Nephron progenitor cell (in vitro differentiated cells): ENCODE measurements around the gene C1orf94.

Experiments used
- DNase-seq: peaks from one replicate; pipeline ENCODE4 v3.0.0; 2021
- H3K27ac Mint-ChIP-seq: 2 replicates; pipeline ENCODE4 v1.8.0; 2021; ENCODE audit warnings: mild to moderate bottlenecking, moderate library complexity, mixed read lengths
- H3K27me3 Mint-ChIP-seq: 2 replicates; pipeline ENCODE4 v1.8.0; 2021; ENCODE audit warnings: mild to moderate bottlenecking, low read depth, mixed read lengths; ENCODE audit not compliant: poor library complexity
- H3K36me3 Mint-ChIP-seq: 2 replicates; pipeline ENCODE4 v1.8.0; 2021; ENCODE audit warnings: low read depth, mixed read lengths
- H3K4me1 Mint-ChIP-seq: 2 replicates; pipeline ENCODE4 v1.8.0; 2021; ENCODE audit warnings: mixed read lengths
- H3K4me3 Mint-ChIP-seq: 2 replicates; pipeline ENCODE4 v1.8.0; 2021; ENCODE audit warnings: mild to moderate bottlenecking, moderate library complexity, mixed read lengths
- H3K9me3 Mint-ChIP-seq: 2 replicates; pipeline ENCODE4 v1.8.0; 2021; ENCODE audit warnings: mild to moderate bottlenecking, moderate library complexity, mixed read lengths
- CTCF ChIP-seq: fragments of 200-600 bp; sonication (generic); IDR thresholded peaks from 2 replicates; pipeline ENCODE4 v1.5.0; 2021; ENCODE audit warnings: antibody characterized with exemption

The C1orf94 gene

GRCh38 chr1:34262023-34262853, 85.5 kb downstream of the C1orf94 start:
- TF ChIP-seq CTCF, result no peak
- Mint-ChIP-seq H3K4me3 (no peak overlapping the region), H3K27me3 (peaks cover 14% of the 10 kb centered on the region), H3K9me3 (peaks cover under 1% of the 10 kb centered on the region), H3K27ac (no peak overlapping the region), H3K36me3 (no peaks in the 10 kb centered on the region), H3K4me1 (peaks cover 16% of the 10 kb centered on the region)
- no peak for DNase-seq

GRCh38 chr1:34262921-34263320, 86.2 kb downstream of the C1orf94 start:
- Mint-ChIP-seq H3K4me3 (no peak overlapping the region), H3K9me3 (no peaks in the 10 kb centered on the region), H3K36me3 (no peaks in the 10 kb centered on the region), H3K27me3 (peaks cover 20% of the 10 kb centered on the region), H3K27ac (no peak overlapping the region), H3K4me1 (peaks cover 16% of the 10 kb centered on the region)
- no peak for DNase-seq
- no peak for TF ChIP-seq CTCF

- H3K27ac Mint-ChIP-seq, result no peak overlapping the region
- TF ChIP-seq CTCF, result no peak
These were observed 86.7 kb downstream of the C1orf94 start for GRCh38 chr1:34263406-34263805.

GRCh38 chr1:34265396-34265795, 88.7 kb downstream of the C1orf94 start:
- no peak overlapping the region for H3K4me3 Mint-ChIP-seq

More at GRCh38 chr1:34263406-34263805, 86.7 kb downstream of the C1orf94 start:
- Mint-ChIP-seq H3K27me3 (peaks cover 20% of the 10 kb centered on the region), H3K36me3 (no peaks in the 10 kb centered on the region), H3K4me1 (peaks cover 16% of the 10 kb centered on the region), H3K4me3 (no peak overlapping the region), H3K9me3 (no peaks in the 10 kb centered on the region)
- DNase-seq, result no peak

GRCh38 chr1:34266127-34266951, 89.6 kb downstream of the C1orf94 start:
- no peak for TF ChIP-seq CTCF
- H3K9me3 Mint-ChIP-seq, result no peaks in the 10 kb centered on the region
- H3K36me3 Mint-ChIP-seq, result no peaks in the 10 kb centered on the region
- peaks cover 16% of the 10 kb centered on the region for H3K27me3 Mint-ChIP-seq
- H3K4me1 Mint-ChIP-seq, result peaks cover 16% of the 10 kb centered on the region
- no peak overlapping the region for H3K27ac Mint-ChIP-seq
- peak; percentile 41 for DNase-seq
- H3K4me3 Mint-ChIP-seq, result peak overlapping the region; percentile 42

More at GRCh38 chr1:34265396-34265795, 88.7 kb downstream of the C1orf94 start:
- Mint-ChIP-seq H3K4me1 (peaks cover 16% of the 10 kb centered on the region), H3K36me3 (no peaks in the 10 kb centered on the region), H3K27me3 (peaks cover 17% of the 10 kb centered on the region), H3K27ac (no peak overlapping the region), H3K9me3 (no peaks in the 10 kb centered on the region)
- no peak for DNase-seq
- TF ChIP-seq CTCF, result no peak
